Cardiac fibroblast (primary cell): ENCODE results near the gene SRPK2.
"Not testable (repeated sequence)": the region's sequence is repeated elsewhere in the genome, so short reads cannot be mapped to it uniquely, and the experiment has no call there.

Source experiments
- DNase-seq, 2 donors: peaks; one replicate each; pipeline versions ENCODE4 v3.0.0 to v3.0.0-alpha.2; 2010; ENCODE audit warnings: low read depth in 2 of 2
- H3K4me3 ChIP-seq, 2 donors: replicated peaks in 1 of 2; 1 replicate in 1 of 2; 2 replicates in 1 of 2; pipeline ENCODE4 v1.5.1; 2011; ENCODE audit warnings: low read depth in 2 of 2, low read length in 2 of 2, mild to moderate bottlenecking in 2 of 2, moderate library complexity in 1 of 2
- CTCF ChIP-seq: IDR thresholded peaks from one replicate; pipeline ENCODE4 v1.5.1; 2011; ENCODE audit warnings: low read depth, mild to moderate bottlenecking, low read length, inconsistent platforms

SRPK2 gene

GRCh38 chr7:105204520-105204919 lies 184.2 kb downstream of the SRPK2 start:
- TF ChIP-seq CTCF: no peak
- no peak for DNase-seq
- no peak overlapping the region for H3K4me3 ChIP-seq

DNA sequence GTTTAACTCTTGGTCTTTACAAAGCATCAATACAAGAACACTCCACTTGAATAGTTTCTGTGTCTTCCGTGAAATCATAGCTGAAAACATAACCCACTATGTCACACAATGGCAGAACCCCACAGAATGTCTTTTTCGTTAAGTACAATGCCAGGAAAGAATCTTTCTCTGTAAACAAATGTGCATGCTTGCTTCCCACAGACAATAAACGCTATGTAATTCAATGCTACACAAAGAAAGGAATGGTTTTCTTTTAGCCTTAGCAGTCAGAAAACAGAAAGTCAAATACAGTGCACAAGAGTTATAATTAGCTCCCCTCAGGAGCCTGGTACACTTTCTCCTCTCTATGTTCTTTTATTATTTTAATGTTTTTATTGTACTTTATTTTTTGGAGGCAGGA lies 186.1 kb downstream of the SRPK2 start:
- no peak for TF ChIP-seq CTCF
- DNase-seq: no peak
- no peak overlapping the region for H3K4me3 ChIP-seq

DNA sequence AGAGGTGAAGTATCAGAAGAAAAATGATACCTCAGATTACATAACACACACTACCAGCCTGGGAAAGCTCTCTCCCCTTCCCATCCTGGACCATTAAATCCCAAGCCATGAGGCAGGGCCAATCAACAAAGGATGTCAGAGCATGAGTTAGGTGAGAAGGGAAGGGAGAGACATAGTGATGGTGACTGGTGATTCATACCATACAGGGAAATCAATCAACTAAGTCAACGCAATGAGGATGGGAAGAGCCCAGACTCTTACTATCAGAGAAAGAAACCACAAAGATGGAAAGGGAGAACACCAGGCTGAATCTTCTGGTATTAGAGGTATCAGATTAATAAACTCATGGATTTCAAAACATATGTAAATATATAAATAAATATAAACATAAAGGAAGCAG lies 189.3 kb downstream of the SRPK2 start:
- no peak for TF ChIP-seq CTCF
- H3K4me3 ChIP-seq: no peak overlapping the region
- DNase-seq: no peak

DNA sequence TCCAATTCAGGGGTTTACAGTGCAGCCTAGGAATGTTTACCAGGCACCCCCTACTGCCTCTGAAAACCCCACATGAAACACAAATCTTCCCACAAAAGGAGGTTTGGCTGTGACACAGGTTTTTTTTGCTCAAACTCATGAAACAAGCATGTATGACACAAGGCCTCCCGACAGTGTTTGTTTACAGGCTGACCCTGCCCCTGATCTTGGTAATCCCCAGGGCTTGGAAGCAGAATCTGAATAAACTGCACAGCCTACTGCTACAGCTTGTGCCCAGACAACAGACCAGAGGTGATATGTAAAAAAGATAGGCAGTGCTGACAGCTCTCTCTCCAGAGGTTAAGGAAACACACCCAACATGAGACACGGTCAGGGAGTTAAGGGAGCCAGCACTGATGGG lies 190.5 kb downstream of the SRPK2 start:
- no peak for TF ChIP-seq CTCF
- peak; percentile 76 to 90 for DNase-seq
- no peak overlapping the region for H3K4me3 ChIP-seq

DNA sequence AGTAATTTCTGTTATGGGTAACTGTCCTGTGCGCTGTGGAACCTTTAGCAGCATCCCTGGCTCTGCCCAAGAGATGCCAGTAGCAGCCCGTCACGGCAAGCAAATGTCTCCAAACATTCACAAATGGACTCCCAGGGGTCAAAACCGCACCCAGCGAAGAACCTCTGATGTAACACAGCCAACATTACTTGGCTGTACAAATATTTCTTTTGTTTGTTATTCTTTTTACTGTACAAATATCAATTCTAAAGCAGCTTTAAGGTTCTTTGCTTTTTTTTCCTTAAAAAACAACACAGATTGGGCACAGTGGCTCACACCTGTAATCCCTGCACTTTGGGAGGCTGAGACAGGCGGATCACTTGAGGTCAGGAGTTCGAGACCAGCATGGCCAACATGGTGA lies 192.2 kb downstream of the SRPK2 start:
- no peak for TF ChIP-seq CTCF
- DNase-seq: peak in 1 of 2 donors; percentile 57
- no peak overlapping the region for H3K4me3 ChIP-seq

- H3K4me3 ChIP-seq: no peak overlapping the region
- no peak for DNase-seq
- TF ChIP-seq CTCF: no peak
These were observed 192.8 kb downstream of the SRPK2 start for GRCh38 chr7:105195891-105196290.

DNA sequence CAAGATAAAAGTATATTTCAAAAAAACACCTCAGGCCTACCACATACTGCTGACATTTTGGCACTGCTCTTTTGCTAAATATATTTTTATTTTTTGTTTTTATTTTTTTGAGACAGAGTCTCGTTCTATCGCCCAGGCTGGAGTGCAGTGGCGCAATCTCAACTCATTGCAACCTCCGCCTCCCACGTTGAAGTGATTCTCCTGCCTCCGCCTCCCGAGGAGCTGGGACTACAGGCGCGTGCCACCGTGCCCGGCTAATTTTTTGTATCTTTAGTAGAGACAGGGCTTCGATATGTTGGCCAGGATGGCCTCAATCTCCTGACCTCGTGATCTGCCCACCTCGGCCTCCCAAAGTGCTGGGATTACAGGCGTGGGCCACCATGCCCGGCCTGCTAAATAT lies 193.8 kb downstream of the SRPK2 start:
- not testable (repeated sequence) for DNase-seq

More for the DNA sequence above, 193.8 kb downstream of the SRPK2 start:
- not testable (repeated sequence) for H3K4me3 ChIP-seq
